Suprapubic skin (tissue), 4 donors: ENCODE data around the gene MT1A. TPM values are rescaled to one million over a fixed set of nuclear protein-coding genes. Genes with fewer than 3 reads are reported as not detected.
A peak's percentile ranks its signal among the peaks of the same experiment; 100 is the strongest.

Experiments used
- DNase-seq, 2 donors: peaks; one replicate each; pipeline ENCODE4 v3.0.0-alpha.2; 2019; ENCODE audit warnings: low spot score in 2 of 2
- H3K27ac ChIP-seq: fragments of 200-600 bp; sonication (generic); one replicate; pipeline ENCODE4 v1.5.1; 2019
- H3K27me3 ChIP-seq: fragments of 200-600 bp; sonication (generic); one replicate; pipeline ENCODE4 v1.5.1; 2019
- H3K36me3 ChIP-seq: fragments of 200-600 bp; sonication (generic); one replicate; pipeline ENCODE4 v1.5.1; 2019
- H3K4me1 ChIP-seq: fragments of 200-600 bp; sonication (generic); one replicate; pipeline ENCODE4 v1.5.1; 2019
- H3K4me3 ChIP-seq: fragments of 200-600 bp; sonication (generic); one replicate; pipeline ENCODE4 v1.5.1; 2019; ENCODE audit warnings: mild to moderate bottlenecking
- H3K9me3 ChIP-seq: fragments of 200-600 bp; sonication (generic); one replicate; pipeline ENCODE4 v1.5.1; 2019
- CTCF ChIP-seq, 2 donors: fragments of 200-600 bp in 1 of 2; fragments of 450-650 bp in 1 of 2; sonication (generic) in 1 of 2; IDR thresholded peaks; one replicate each; pipeline ENCODE4 v1.5.1; 2016 to 2019; ENCODE audit warnings: antibody characterized with exemption in 2 of 2, mild to moderate bottlenecking in 1 of 2, moderate library complexity in 1 of 2
- EP300 ChIP-seq: sonication (generic); formaldehyde crosslinking; IDR thresholded peaks from one replicate; pipeline ENCODE4 v1.6.1; 2017; ENCODE audit warnings: antibody characterized with exemption
- POLR2A ChIP-seq, 2 donors: fragments of 450-650 bp; IDR thresholded peaks; one replicate each; pipeline ENCODE4 v1.6.1; 2017; ENCODE audit warnings: antibody characterized with exemption in 2 of 2, mild to moderate bottlenecking in 2 of 2, moderate library complexity in 2 of 2
- POLR2AphosphoS5 ChIP-seq, 3 donors: sonication (generic); formaldehyde crosslinking; IDR thresholded peaks; one replicate each; pipeline ENCODE4 v1.6.1; 2017; ENCODE audit warnings: antibody characterized with exemption in 3 of 3
- WGBS: methylation state at CpG from one replicate; pipeline ENCODE4 v1.1.5; 2018; 5-methylcytosine and 5-hydroxymethylcytosine counted together
- total RNA-seq, 4 donors: library from RNA; depleted of rRNA; stranded (reverse); fragments of >200 nt; gene quantifications; one replicate each; pipeline ENCODE4 v1.1.0, GENCODE V29; 2016

MT1A gene
- total RNA-seq, 4 donors from 2014 or later, result 5.2 to 93.7 (median 29.4) TPM

GRCh38 chr16:56651586-56651985 lies 13.1 kb downstream of the MT1A start, which contains the start of gene MT1B:
MT1B (plus strand) TSS chr16:56651886; CDS start chr16:56651954, 68 bp downstream.
- Histone ChIP-seq H3K36me3 (no peaks in the 10 kb centered on the region), H3K27ac (no peak within 1 kb of the TSS), H3K4me1 (no peaks in the 10 kb centered on the region), H3K4me3 (no peak within 1 kb of the TSS), H3K9me3 (no peaks in the 10 kb centered on the region), H3K27me3 (peaks cover 19% of the 10 kb centered on the region)
- no peak for DNase-seq
- TF ChIP-seq POLR2A (IDR thresholded peaks at IDR 0.05), result no peak
- no peak for TF ChIP-seq CTCF (IDR thresholded peaks at IDR 0.05)
- no peak for TF ChIP-seq POLR2AphosphoS5 (IDR thresholded peaks at IDR 0.05)
- no peak for TF ChIP-seq EP300
- WGBS, result 83% methylated on average over 1 of the region's 7 CpGs

- no peaks in the 10 kb centered on the region for H3K9me3 ChIP-seq
- H3K27ac ChIP-seq, result no peak overlapping the region
- peaks cover 19% of the 10 kb centered on the region for H3K27me3 ChIP-seq
- H3K4me1 ChIP-seq, result peaks cover 6% of the 10 kb centered on the region
- no peak overlapping the region for H3K4me3 ChIP-seq
- no peak for DNase-seq
- H3K36me3 ChIP-seq, result no peaks in the 10 kb centered on the region
- 25% methylated on average over 1 of the region's 1 CpG for WGBS
- TF ChIP-seq EP300 (no peak), CTCF (IDR thresholded peaks at IDR 0.05) (no peak), POLR2A (IDR thresholded peaks at IDR 0.05) (no peak), POLR2AphosphoS5 (IDR thresholded peaks at IDR 0.05) (no peak)
These were observed 14.1 kb downstream of the MT1A start for GRCh38 chr16:56652600-56652999.

GRCh38 chr16:56653218-56653617 lies 14.8 kb downstream of the MT1A start:
- Histone ChIP-seq H3K27ac (no peak overlapping the region), H3K36me3 (no peaks in the 10 kb centered on the region), H3K4me1 (peaks cover 12% of the 10 kb centered on the region), H3K9me3 (no peaks in the 10 kb centered on the region), H3K27me3 (peaks cover 13% of the 10 kb centered on the region), H3K4me3 (no peak overlapping the region)
- DNase-seq, result no peak
- 76% methylated on average over 7 of the region's 7 CpGs for WGBS
- TF ChIP-seq EP300, result no peak

GRCh38 chr16:56657555-56658326 lies 19.3 kb downstream of the MT1A start, which contains the start of gene MT1F:
MT1F (plus strand) TSS chr16:56657959; CDS start chr16:56658059, 100 bp downstream.
- Histone ChIP-seq H3K27me3 (peaks cover 8% of the 10 kb centered on the region), H3K27ac (peak within 1 kb of the TSS; percentile 56), H3K36me3 (no peaks in the 10 kb centered on the region), H3K4me3 (peak within 1 kb of the TSS; percentile 66), H3K9me3 (no peaks in the 10 kb centered on the region), H3K4me1 (peaks cover 19% of the 10 kb centered on the region)
- WGBS, result 2% methylated on average over 19 of the region's 46 CpGs
- DNase-seq, result peak; percentile 90 to 91
- no peak for TF ChIP-seq POLR2AphosphoS5 (IDR thresholded peaks at IDR 0.05)
- TF ChIP-seq POLR2A (IDR thresholded peaks at IDR 0.05), result peak in 1 of 2 donors; percentile 15

GRCh38 chr16:56658327-56658875 lies 19.9 kb downstream of the MT1A start:
- no peaks in the 10 kb centered on the region for H3K36me3 ChIP-seq
- no peak overlapping the region for H3K27ac ChIP-seq
- H3K27me3 ChIP-seq, result peaks cover 15% of the 10 kb centered on the region

More at GRCh38 chr16:56658327-56658875, 19.9 kb downstream of the MT1A start:
- TF ChIP-seq POLR2A (IDR thresholded peaks at IDR 0.05) (no peak), EP300 (no peak), CTCF (IDR thresholded peaks at IDR 0.05) (no peak), POLR2AphosphoS5 (IDR thresholded peaks at IDR 0.05) (no peak)
- Histone ChIP-seq H3K4me3 (peak overlapping the region; percentile 66), H3K9me3 (no peaks in the 10 kb centered on the region), H3K4me1 (peaks cover 25% of the 10 kb centered on the region)
- peak in 1 of 2 donors; percentile 77 for DNase-seq
- WGBS, result 53% methylated on average over 8 of the region's 10 CpGs
